HG02852 (cell line): ENCODE measurements around the gene KLHL13.
"Not testable (repeated sequence)": the region's sequence is repeated elsewhere in the genome, so short reads cannot be mapped to it uniquely, and the experiment has no call there.

ENCODE experiments used
- ATAC-seq: cut with Tn5 transposase; IDR thresholded peaks from one replicate; pipeline ENCODE4 v1.9.1; 2021; ENCODE audit warnings: mild to moderate bottlenecking, moderate library complexity; ENCODE audit not compliant: unreplicated experiment

Gene KLHL13

DNA sequence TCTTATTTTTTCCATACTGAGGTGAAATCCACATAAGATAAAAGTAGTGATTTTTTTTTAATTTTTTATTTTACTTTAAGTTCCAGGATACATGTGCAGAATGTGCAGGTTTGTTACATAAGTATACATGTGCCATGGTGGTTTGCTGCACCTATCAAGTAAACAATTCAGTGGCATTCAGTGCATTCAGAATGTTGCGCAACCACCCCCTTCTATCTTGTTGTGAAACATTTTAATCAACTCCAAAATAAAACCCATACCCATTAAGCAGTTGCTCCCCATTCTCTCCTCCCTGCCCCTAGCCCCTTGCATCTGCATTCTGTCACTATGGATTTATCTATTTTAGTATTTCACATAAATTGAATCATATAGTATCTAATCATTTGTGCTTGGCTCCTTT is 121.2 kb downstream of the KLHL13 start:
- ATAC-seq = no peak

DNA sequence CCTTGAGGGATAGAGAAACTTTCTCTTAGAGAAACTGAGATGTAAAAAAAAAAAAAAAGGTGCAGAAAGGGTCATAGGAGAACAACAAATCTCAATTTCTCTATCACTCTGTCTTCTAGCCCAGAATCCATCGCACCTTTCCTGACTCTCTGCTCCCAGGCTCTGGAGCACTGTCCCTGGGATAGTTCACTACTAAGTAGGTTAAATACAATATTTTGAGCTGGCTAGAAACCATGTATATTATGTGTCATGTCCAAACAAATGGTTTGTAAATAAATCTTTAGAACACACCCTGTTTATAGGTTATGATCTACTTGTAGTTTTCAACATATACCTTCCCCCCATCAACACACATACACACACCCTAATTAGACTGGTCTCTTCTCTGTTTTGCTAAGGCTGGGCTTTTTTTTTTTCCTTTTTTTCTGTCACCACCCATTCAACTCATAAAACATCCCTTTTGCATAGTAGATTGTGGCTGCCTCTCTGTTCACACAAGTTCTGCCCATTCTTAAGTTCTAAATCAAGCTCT is 124.4 kb downstream of the KLHL13 start:
- no peak for ATAC-seq

DNA sequence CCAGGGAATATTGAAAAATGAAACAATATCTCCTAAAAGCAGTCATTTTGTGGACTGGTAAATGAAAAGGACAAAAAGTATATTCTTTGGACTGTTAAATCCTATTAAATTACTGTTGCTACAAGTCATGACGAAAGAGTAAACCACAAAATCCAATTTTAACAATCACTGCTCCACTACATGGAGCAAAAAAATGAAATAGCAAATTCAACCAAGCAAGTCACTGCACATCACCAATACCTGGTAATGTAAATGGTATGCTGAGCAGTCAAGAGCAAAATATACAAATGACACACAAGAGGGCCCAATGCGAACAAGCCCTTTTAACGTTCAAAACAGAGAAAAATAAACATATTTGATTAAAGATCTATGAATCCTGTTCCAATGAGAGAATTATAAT is 126.2 kb downstream of the KLHL13 start:
- no peak for ATAC-seq

DNA sequence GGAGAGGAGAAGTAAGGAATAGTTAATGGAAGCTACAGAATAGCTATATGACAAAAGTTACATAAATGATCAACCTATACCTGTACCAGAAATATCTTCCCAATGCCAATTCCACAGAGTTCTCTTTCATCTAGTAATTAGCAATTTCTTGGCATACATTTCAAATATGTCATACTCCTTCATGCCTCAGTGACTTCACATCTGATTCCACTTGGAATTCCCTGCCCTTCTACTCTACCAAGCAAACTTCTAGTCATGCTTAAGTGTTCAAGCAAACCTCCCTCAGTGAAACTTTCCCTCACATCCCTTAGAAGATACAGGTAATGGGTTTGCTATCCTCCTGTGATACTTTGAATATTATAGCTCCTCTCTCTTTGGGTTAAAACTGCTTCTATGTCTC is 127.1 kb downstream of the KLHL13 start:
- ATAC-seq = no peak

DNA sequence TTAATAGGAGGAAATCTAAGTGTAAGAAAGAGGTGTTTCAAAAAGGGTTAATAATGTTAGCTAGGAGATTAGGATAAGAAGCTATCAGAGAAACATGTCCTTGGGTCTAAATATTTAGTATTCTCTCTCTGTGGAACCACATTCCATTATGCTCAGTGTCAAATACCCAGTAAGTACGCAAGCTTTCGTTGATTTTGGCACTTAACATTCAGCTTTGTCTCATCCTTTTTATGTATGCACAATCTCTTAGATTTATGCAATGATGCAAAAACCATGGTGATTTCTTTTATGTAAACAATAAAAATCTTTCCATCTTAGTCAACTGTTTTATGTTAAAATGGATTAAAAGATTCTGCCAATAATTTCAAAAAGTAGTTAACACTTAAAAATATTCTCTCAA is 129.2 kb downstream of the KLHL13 start:
- ATAC-seq = no peak

DNA sequence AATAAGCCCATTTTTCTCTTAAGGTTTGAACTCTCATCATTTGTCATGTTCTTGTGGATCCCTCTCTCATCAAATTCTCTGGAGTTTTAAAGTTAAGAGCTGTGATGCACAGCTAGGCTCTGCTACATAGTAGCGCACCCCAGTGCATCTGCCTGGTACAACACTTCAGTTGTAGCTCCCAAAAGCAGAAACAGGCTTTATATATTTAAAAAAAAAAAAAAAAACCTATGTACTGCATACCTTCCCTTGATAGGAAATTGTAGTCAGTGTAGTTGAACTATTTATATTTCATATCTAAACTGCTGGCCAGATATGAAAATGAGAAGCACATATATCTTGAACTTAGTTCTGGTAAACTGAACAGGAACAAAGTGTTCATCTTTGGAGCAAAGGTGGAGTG is 131.4 kb downstream of the KLHL13 start:
- ATAC-seq = no peak

DNA sequence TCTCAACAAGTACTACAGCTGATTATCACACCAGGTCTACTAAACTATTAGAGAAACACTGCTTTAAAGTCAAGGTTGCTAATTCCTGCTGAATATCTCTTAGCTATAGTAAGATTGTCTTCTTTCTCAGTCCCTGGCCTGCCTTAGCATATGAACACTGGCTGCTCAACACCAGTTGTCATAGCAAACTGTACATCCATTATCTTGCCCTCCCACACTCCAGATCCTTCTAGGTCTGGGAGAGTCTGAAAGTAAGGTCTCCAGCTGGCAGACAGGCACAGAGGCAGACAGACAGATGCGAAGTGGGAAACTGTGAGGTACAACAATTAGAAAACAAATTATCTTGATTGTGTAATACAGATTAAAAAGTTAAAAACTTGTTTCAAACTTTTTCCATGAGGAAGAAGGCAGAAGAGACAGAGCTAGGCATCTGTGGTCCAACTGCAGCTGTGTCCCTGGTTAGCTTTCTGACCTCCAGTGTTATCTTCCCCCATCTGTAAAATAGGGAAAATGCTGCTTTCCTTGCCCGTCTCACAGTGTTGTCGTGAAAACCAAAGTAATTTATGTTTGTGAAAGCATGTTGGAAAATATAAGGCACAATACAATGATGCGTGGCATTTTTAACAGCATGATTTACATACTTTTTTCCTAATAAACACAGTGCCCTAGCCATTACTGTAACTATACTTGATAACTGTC is 133.8 kb downstream of the KLHL13 start:
- no peak for ATAC-seq

DNA sequence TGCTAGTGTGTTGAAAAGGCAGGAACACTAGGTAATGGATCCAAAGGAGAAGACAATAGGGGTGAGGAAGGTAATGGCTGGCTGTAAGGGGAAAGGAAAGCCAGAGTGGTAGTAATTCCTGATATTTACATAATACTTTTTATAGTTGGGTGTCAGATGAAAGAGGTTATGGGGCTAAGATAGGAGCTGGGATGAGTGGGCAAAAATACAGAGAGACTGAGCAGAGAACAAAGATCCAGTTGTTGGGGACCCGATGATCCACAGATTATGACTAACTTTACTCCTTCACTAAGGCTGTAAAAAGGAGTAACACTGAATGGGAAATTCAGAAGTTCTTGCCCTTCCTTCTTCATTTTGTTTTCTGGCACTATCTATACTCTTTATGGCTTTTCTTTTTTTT is 138.2 kb downstream of the KLHL13 start:
- ATAC-seq = no peak

DNA sequence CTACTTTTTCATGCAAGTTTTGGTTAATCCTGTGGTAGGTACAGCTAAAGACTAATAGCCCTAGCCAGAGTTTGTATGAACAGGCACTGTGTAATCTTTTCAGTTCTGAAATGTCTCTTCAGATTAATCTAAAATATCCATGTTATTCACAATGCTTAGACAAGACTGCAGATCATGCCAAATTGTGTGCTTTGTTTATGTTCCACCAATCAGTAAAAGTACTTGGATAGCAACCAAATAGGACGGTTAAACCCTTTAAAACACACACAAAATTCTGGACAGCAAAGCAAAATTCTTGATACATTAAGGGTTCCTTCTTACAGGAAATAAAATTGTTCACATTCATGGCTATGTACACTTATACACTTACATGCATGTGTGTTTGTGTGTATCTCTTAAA is 139.1 kb downstream of the KLHL13 start:
- no peak for ATAC-seq

DNA sequence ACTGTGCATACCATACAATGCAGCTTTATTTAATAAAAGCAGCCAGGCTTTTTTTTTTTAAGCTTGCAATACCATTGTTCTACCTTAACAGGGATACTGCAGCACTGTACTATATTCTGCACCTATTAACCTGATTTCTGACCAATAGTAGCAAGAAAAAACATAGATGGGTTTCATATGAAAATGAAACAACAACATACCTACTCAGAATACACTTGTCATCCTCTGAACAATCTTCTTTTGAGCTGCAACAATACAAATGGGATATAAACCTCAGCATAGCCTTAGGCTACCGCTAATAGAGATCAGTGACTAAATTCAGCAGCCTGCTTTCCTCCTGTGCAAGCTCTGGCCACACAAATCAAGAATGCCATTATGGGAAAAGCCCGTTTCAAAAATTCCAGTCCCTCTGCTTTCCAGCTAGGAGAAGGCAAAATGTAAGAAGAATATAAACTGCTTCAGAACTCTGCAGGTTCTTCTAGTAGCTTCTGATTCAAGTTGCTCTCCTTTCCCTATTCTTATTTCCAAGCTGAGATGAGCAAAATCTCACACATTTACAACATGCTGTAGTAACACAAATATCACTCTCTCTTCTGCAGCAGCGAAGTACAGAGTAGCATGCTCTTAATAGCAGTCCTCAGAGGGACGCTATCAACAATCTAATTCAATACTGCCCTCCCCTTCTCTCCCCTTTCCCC is 143.4 kb downstream of the KLHL13 start:
- peak; percentile 75 for ATAC-seq

DNA sequence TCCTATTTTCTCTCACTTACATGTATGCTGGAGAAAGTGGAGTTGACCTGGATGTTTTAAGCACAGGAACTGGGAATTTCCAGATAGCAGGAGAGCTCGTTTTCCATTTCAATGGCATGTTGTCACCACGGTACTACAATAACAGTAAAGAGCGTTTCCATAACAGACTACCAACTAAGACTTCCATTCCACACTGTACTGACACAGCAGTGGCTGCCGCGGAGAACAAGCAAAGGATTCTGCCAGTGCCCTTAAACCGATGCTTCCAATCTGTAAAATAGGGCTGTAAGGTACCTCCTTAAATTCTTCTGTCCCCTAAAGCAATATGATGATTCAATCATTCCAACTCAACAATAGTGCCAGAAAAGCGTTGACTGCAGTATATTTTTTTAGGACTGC is 143.9 kb downstream of the KLHL13 start:
- ATAC-seq = peak; percentile 22

DNA sequence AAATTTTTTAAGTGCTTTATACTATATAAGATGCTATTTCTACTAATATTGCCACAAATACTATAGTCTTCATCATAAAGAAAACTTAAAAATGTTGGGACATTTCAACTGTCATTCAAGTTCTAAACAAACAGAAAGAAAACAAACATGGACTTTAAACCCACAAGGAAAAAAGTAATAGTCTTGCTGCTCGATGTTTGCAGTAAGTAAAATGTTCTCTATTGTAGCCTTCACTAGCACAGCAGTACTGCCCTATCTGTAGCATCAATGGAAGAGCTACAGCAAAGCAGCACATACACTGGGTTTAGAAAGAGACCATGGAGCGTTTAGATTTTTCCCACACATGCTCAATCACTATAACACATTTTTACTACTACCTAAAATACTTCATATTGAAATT is 146.8 kb downstream of the KLHL13 start:
- no peak for ATAC-seq

DNA sequence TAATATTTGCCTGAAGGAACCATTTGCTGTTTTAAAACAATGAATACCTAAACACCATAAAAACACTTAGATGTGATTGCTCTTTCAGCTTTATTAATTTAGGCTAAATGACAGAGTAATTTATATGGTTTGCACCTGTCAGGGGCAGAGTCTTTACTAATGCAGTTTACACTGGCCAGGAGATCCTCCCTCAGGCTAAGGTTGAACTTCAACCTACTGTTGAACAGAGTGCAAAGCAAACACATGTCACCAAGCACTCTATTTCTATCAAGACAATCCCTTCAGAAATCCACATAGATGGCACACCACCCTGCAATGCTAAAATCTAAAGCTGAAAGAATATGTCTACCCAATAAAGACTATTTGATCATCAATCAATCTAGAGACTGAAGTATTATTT is 147.3 kb downstream of the KLHL13 start:
- no peak for ATAC-seq

DNA sequence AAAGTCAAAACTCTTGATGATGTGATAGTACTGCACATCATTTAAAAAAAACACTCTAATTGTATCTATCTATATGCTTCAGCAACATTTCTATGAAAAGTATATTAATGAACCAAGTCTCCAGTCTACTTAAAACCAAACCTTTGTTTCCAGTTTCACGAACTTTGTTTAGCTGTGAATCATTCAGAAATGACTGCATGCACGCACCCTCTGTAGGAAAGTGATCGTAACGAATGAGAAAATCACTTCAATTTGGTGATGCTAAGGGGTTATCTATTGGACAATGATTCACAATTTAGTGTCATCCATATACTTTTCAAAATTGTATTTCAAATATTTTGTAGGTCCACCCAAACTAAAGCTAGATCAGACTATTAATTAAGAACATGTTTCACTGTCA is 157.6 kb downstream of the KLHL13 start:
- no peak for ATAC-seq

DNA sequence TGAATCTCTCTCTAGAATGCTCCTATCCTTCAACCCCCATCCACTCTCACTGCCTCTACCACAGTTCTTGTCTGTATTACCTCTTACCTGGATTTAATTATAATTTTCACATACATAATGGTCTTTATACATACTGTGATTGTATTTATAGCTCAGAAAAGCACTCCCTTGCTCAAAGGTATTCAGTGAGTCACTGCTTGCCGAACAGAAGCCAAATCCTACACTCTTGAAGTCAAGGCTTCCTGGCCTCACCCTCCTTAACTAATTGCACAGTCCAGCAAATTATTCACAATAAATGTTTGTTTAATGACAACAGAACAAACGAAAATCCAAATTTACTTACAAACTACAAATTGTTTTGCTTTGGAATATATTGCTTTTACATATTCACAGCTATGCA is 159.5 kb downstream of the KLHL13 start:
- no peak for ATAC-seq

DNA sequence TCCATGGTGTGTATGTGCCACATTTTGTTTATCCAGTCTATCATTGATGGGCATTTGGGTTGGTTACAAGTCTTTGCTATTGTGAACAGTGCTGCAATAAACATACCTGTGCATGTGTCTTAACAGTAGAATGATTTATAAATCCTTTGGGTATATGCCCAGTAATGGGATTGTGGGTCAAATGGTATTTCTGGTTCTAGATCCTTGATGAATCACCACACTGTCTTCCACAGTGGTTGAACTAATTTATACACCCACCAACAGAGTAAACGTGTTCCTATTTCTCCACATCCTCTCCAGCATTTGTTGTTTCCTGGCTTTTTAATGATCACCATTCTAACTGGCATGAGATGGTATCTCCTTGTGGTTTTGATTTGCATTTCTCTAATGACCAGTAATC is 177.3 kb downstream of the KLHL13 start:
- not testable (repeated sequence) for ATAC-seq

DNA sequence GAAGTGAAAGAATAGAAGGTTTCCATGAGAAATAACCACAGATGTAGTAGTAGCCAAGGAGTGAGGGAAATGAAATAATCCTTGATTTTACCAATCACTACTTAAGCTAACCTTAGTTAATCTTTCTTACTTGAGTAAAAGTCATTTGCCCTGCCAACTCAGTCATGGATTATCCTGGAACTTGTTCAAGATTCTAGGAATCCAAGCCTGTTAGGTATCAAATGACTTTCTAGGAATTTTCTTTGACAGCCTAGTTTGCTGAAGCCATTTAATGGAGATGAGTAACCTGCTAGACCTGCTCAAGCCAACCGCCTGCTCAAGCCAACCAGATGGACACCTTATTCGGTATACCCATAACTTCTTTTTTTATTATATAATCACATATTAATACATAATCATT is 180.5 kb downstream of the KLHL13 start:
- ATAC-seq = no peak

DNA sequence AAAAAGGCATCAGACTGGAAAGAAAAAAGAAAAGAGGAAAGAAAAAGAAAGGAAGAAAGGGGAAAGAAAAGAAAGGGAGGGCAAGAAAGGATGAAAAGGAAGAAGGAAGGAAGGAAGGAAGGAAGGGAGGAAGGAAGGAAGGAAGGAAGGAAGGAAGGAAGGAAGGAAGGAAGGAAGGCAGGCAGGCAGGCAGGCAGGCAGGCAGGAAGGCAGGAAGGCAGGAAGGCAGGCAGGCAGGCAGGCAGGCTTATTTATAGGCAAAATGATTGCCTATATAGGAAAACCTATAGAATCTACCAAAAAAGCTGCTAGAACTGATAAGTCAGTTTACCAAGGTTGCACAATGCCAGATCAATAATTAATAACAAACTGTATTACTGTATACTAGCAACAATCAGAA is 186.5 kb downstream of the KLHL13 start:
- not testable (repeated sequence) for ATAC-seq

DNA sequence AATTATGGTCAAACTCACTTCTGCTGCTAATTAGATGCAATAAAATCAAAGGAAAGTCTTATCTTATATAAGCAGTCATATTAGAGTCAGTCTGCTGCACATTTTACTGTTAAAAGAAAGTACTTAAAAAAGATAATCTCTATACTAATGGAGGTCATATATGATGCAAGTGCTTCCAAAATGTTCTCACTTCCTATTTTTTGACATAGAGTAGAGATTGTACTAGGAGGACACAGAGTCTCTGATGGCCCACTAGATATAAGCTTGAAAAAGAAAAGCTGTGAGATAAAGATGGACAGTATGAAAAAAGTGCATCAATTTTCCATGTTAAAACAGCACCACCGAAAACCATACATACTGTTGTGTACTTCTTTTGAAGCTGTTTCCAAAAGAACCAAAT is 196.9 kb downstream of the KLHL13 start:
- no peak for ATAC-seq

DNA sequence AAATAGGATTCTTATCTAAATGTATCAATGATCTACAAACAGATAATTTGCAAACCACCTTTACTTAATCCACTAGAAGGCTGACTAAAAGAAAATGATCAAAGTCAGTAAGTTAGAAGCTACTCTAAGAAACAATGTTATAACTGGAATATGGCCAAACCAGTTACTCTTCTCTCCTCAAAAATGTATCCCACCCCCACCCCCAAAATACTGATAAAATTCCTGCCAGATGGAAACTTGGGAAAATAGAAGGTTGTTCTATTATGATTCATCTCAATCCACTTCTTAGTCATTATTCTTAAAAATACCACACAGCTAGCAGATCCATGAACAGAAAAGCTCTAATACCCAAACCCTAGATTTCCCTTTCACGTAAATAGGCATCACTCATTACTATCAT is 206.4 kb downstream of the KLHL13 start:
- ATAC-seq = no peak

DNA sequence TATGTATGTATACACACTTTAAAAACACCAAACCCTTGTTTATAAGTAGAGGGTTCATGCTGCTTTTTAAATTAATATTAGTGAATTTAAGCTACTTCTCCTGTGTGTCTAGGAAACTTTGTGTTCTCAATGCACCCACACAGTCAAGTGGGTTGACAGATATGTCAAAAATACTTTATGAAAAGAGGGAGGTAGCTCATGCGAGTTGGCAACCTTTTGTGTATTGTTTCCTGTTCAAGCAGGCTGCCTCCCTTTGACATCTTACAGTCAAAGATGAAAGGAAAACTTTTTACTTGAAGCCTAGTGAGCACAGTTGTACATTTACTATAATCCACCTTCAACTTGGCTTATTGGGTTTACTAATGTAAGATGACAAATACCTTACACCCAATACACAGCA is 218.4 kb downstream of the KLHL13 start:
- no peak for ATAC-seq

DNA sequence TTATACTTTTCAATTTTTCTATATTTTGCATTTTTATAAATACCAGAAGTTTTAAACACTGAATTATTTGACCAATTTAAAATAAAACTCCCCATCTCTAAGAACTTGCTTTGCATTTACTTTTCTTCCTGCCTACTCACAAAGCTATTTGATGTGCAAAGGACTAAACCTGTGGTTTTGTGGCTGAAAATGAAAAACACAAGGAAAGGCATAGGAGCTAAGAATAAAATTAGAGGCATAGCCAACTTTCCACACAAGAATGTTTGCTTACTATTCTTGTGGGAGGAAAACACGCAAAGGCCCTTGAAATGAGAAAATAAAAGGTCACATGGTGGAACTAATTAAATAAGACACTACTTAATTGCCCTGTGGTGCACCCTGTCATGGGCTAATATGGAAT is 221.2 kb downstream of the KLHL13 start:
- no peak for ATAC-seq

DNA sequence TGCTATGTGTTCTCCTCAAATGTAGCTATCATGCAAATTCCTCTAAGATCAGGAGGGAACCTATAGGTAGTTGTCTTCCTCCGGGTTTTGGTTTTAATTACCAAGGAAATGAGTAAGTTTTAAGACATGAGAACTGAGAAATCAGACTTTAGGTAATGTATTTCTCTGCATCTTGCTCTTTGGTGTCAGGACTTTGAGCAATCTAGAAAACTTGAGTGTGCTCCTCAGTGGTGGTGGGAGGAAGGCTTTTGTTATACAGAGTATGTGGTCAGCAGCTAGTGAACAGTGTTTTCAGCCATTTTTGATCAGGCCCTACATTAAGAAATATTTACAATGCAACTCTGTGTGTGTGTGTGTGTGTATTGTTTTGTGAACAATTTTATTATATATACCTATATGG is 224.1 kb downstream of the KLHL13 start:
- no peak for ATAC-seq
